ENCODE measurements around the gene RBM17.

- no peak for TF ChIP-seq POLR2A (IDR thresholded peaks at IDR 0.05)
- TF ChIP-seq, protein P1, sequence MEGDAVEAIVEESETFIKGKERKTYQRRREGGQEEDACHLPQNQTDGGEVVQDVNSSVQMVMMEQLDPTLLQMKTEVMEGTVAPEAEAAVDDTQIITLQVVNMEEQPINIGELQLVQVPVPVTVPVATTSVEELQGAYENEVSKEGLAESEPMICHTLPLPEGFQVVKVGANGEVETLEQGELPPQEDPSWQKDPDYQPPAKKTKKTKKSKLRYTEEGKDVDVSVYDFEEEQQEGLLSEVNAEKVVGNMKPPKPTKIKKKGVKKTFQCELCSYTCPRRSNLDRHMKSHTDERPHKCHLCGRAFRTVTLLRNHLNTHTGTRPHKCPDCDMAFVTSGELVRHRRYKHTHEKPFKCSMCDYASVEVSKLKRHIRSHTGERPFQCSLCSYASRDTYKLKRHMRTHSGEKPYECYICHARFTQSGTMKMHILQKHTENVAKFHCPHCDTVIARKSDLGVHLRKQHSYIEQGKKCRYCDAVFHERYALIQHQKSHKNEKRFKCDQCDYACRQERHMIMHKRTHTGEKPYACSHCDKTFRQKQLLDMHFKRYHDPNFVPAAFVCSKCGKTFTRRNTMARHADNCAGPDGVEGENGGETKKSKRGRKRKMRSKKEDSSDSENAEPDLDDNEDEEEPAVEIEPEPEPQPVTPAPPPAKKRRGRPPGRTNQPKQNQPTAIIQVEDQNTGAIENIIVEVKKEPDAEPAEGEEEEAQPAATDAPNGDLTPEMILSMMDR (IDR thresholded peaks at IDR 0.05) = no peak
These were observed 26.6 kb downstream of the RBM17 start for GRCh38 chr10:6115411-6115810.
